ENCODE data around the gene CTDP1. TPM values are rescaled to one million over a fixed set of nuclear protein-coding genes. Genes with fewer than 3 reads are reported as not detected.

The CTDP1 gene
- total RNA-seq, 3 donors from 2014 or later = 28.6 to 37.4 (median 30.1) TPM

GRCh38 chr18:79787865-79788733 is 108.5 kb downstream of the CTDP1 start:
- intact Hi-C loops (cut with DNase I, micrococcal nuclease) = no loop called here
- Histone ChIP-seq H3K9me3 (no peaks in the 10 kb centered on the region), H3K4me3 (no peak overlapping the region), H3K4me1 (ENCODE audit: low read depth) (no peaks in the 10 kb centered on the region), H3K36me3 (ENCODE audit: low read depth) (no peaks in the 10 kb centered on the region)
- ATAC-seq (no peak), DNase-seq (peak in 1 of 3 donors; percentile 39)
- no peak for TF ChIP-seq CTCF (IDR thresholded peaks at IDR 0.05)

- ATAC-seq = no peak
- no peaks in the 10 kb centered on the region for H3K4me1 ChIP-seq (ENCODE audit: low read depth)
- intact Hi-C loops (cut with DNase I, micrococcal nuclease) = no loop called here
- no peak for TF ChIP-seq CTCF (IDR thresholded peaks at IDR 0.05)
- H3K36me3 ChIP-seq (ENCODE audit: low read depth) = no peaks in the 10 kb centered on the region
- H3K9me3 ChIP-seq = no peaks in the 10 kb centered on the region
- H3K4me3 ChIP-seq = no peak overlapping the region
- DNase-seq = peak in 1 of 3 donors; percentile 29
Observed at GRCh38 chr18:79788734-79789085, 109.1 kb downstream of the CTDP1 start.

- no peak overlapping the region for H3K4me3 ChIP-seq
- H3K36me3 ChIP-seq (ENCODE audit: low read depth) = no peaks in the 10 kb centered on the region
- H3K4me1 ChIP-seq (ENCODE audit: low read depth) = no peaks in the 10 kb centered on the region
- TF ChIP-seq CTCF (IDR thresholded peaks at IDR 0.05) = no peak
- intact Hi-C loops (cut with DNase I, micrococcal nuclease) = no loop called here
- no peak for ATAC-seq
- no peaks in the 10 kb centered on the region for H3K9me3 ChIP-seq
- DNase-seq = no peak
Observed at GRCh38 chr18:79789091-79789891, 109.7 kb downstream of the CTDP1 start.

- intact Hi-C loops (cut with DNase I, micrococcal nuclease) = no loop called here
- TF ChIP-seq CTCF (IDR thresholded peaks at IDR 0.05) = no peak
- no peaks in the 10 kb centered on the region for H3K9me3 ChIP-seq
- ATAC-seq = no peak
- no peaks in the 10 kb centered on the region for H3K4me1 ChIP-seq (ENCODE audit: low read depth)
- no peak overlapping the region for H3K4me3 ChIP-seq
- H3K36me3 ChIP-seq (ENCODE audit: low read depth) = no peaks in the 10 kb centered on the region
- DNase-seq = no peak
Observed at GRCh38 chr18:79789901-79790890, 110.6 kb downstream of the CTDP1 start.

Data from mucosa of descending colon (tissue), 3 donors.